ENCODE results near the gene ANO7.

Gene ANO7

DNA sequence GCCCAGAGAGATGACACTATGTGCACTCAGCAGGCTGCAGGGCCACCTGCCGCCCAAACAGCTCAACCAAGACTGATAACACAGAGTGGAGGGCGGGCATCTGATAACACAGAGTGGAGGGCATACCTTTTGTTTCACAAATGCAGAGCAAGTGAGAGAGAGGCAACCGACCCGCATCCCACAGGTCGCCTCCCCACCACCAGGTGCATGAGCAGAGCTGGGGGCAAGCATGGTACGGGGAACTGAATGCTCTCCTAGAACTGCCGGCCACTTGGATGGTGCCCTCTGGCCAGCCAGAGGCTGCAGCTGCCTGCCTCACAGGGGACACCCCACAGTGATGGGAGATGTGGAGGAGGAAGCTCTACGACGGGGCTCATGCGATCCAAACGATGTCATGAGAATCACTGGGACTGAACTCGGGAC lies 49.5 kb downstream of the ANO7 start:
- Histone ChIP-seq H3K4me1 (no peaks in the 10 kb centered on the region), H3K27me3 (no peaks in the 10 kb centered on the region), H3K9me3 (no peaks in the 10 kb centered on the region), H3K36me3 (peaks cover 98% of the 10 kb centered on the region), H3K4me3 (ENCODE audit: low read depth, low read length) (no peak overlapping the region)
- TF ChIP-seq, protein P1, sequence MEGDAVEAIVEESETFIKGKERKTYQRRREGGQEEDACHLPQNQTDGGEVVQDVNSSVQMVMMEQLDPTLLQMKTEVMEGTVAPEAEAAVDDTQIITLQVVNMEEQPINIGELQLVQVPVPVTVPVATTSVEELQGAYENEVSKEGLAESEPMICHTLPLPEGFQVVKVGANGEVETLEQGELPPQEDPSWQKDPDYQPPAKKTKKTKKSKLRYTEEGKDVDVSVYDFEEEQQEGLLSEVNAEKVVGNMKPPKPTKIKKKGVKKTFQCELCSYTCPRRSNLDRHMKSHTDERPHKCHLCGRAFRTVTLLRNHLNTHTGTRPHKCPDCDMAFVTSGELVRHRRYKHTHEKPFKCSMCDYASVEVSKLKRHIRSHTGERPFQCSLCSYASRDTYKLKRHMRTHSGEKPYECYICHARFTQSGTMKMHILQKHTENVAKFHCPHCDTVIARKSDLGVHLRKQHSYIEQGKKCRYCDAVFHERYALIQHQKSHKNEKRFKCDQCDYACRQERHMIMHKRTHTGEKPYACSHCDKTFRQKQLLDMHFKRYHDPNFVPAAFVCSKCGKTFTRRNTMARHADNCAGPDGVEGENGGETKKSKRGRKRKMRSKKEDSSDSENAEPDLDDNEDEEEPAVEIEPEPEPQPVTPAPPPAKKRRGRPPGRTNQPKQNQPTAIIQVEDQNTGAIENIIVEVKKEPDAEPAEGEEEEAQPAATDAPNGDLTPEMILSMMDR (IDR thresholded peaks at IDR 0.05; ENCODE audit: low read depth, low read length) = no peak
- DNase-seq = no peak

DNA sequence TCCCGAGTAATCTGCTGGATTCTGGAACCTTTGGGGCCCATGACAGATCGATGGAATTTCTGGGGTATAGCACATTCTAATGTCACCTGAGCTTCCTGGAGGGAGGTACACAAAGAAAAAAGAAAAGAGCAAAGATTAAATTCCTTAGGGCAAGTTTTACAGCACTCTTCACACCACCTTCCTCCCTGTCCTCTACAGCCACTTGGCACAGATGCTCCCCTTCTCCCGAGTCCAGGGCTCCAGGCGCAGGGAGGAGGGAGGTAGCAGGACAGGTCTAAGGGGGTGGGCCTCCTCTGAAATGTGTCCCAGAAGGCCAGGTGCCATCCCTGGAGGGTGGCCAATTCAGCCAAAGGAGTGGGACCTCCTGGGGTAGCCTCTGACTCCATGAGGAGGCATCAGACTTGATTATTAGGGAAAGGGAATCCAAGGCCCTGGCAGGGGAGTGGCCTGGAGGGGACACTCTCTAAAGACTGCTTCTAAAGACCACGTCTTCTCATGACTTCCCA lies 50.3 kb downstream of the ANO7 start:
- H3K36me3 ChIP-seq = peaks cover 98% of the 10 kb centered on the region
- no peaks in the 10 kb centered on the region for H3K9me3 ChIP-seq
- TF ChIP-seq, protein P1 (IDR thresholded peaks at IDR 0.05; ENCODE audit: low read depth, low read length) = no peak
- no peaks in the 10 kb centered on the region for H3K4me1 ChIP-seq
- H3K4me3 ChIP-seq (ENCODE audit: low read depth, low read length) = no peak overlapping the region
- H3K27me3 ChIP-seq = no peaks in the 10 kb centered on the region
- no peak for DNase-seq

- TF ChIP-seq, protein P1 (IDR thresholded peaks at IDR 0.05; ENCODE audit: low read depth, low read length) = no peak
- H3K4me3 ChIP-seq (ENCODE audit: low read depth, low read length) = no peak overlapping the region
- no peaks in the 10 kb centered on the region for H3K4me1 ChIP-seq
- H3K27me3 ChIP-seq = no peaks in the 10 kb centered on the region
- no peak for DNase-seq
- H3K9me3 ChIP-seq = no peaks in the 10 kb centered on the region
- peaks cover 98% of the 10 kb centered on the region for H3K36me3 ChIP-seq
These were observed 51.2 kb downstream of the ANO7 start for GRCh38 chr2:241239552-241240202.

DNA sequence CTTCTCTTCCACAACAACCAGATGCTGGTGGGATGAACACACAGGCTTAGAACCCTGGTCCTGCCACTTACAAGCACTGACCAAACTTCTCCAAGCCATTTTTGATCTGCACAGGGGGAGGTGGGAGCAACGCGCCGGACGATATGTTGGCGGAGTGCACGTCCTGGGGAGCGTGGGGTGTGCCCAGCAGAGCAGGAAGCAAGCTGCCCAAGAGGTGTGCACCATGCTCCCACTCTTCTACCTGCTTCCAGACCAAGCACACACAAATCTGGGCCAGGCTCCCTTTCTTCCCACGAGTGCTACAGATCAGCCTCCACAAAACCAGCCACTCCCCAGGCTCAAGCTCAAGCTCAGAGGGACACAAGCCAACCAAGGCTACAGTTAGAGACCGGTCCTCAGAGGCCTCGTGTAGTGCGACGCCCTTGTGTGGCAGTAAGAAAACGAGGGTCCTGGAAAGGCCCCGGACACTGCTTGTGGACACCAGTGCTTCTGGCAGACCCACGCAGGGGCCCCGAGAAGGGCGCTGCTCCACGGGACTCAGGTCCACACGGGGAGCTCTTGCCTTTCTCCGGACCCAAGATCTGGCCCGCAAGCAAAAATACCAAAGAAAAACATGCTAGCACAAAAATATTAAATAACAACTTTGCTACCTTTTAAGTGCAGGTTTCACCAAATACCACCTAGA lies 52.0 kb downstream of the ANO7 start:
- H3K36me3 ChIP-seq = peaks cover 92% of the 10 kb centered on the region
- TF ChIP-seq, protein P1 (IDR thresholded peaks at IDR 0.05; ENCODE audit: low read depth, low read length) = no peak

GRCh38 chr2:241241669-241242068 lies 53.2 kb downstream of the ANO7 start:
- H3K4me3 ChIP-seq (ENCODE audit: low read depth, low read length) = no peak overlapping the region
- H3K27me3 ChIP-seq = no peaks in the 10 kb centered on the region
- H3K36me3 ChIP-seq = peaks cover 92% of the 10 kb centered on the region
- no peak for DNase-seq
- TF ChIP-seq, protein P1 (IDR thresholded peaks at IDR 0.05; ENCODE audit: low read depth, low read length) = no peak
- H3K4me1 ChIP-seq = no peaks in the 10 kb centered on the region
- no peaks in the 10 kb centered on the region for H3K9me3 ChIP-seq

More for the DNA sequence above, 52.0 kb downstream of the ANO7 start:
- Histone ChIP-seq H3K4me1 (no peaks in the 10 kb centered on the region), H3K9me3 (no peaks in the 10 kb centered on the region), H3K27me3 (no peaks in the 10 kb centered on the region), H3K4me3 (ENCODE audit: low read depth, low read length) (no peak overlapping the region)
- no peak for DNase-seq

GRCh38 chr2:241242306-241242705 lies 53.8 kb downstream of the ANO7 start:
- TF ChIP-seq, protein P1 (IDR thresholded peaks at IDR 0.05; ENCODE audit: low read depth, low read length) = no peak
- Histone ChIP-seq H3K9me3 (no peaks in the 10 kb centered on the region), H3K36me3 (peaks cover 92% of the 10 kb centered on the region)

More at GRCh38 chr2:241242306-241242705, 53.8 kb downstream of the ANO7 start:
- Histone ChIP-seq H3K4me1 (no peaks in the 10 kb centered on the region), H3K4me3 (ENCODE audit: low read depth, low read length) (no peak overlapping the region), H3K27me3 (no peaks in the 10 kb centered on the region)
- no peak for DNase-seq

Measured in BE2C (cell line).